Right ventricle myocardium inferior (tissue), 1 donor: Measurements from ENCODE around the gene RET. TPM values are rescaled to one million over a fixed set of nuclear protein-coding genes. Genes with fewer than 3 reads are reported as not detected.

ENCODE experiments used
- ATAC-seq: fragments of 200-7000 bp; cut with Tn5 transposase; one replicate; pipeline ENCODE4 v1.9.1; 2020; ENCODE audit warnings: mild to moderate bottlenecking, moderate library complexity
- DNase-seq: peaks from one replicate; pipeline ENCODE4 v3.0.0; 2021; ENCODE audit errors: missing footprints
- intact Hi-C: fragments of 100-400 bp; cut with DNase I; formaldehyde crosslinking; loops from one replicate; pipeline ENCODE4 v1.11.0; 2022
- total RNA-seq: library from RNA; stranded (reverse); fragmentation: NEBNext Ultra II Directional; extraction: Animal tissue kit (Norgen Biotek cat#: 25700); gene quantifications from one replicate; pipeline ENCODE4 v1.2.1, GENCODE V29; 2021
- donor health status: DM: no; HTN: yes; CAD: no; lungs with severe emphysema.

RET gene
- total RNA-seq, 1 donor from 2014 or later, result 7.7 TPM

GRCh38 chr10:43058716-43059335, 18.0 kb upstream of the RET start:
- DNase-seq (no peak), ATAC-seq (no peak)
- intact Hi-C loops, result no loop called here

DNA sequence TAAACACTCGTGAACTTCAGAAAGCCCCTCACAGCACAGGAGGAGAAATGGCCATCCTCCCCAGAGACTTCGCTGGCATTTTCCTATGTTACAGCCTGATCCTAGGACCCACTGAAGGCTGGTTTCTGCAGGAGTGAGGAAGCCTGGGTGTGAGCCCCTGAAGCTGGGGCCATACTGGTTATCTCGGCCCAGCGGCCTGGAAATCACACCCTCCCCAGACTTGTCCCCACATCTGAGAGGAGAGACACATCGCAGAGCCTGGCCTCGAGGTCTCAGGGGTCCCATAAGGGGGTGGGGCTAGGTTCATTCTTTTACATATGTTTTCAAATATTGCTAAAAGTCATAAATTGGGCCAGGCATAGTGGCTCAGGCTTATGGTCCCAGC, 17.5 kb upstream of the RET start:
- DNase-seq (no peak), ATAC-seq (no peak)
- intact Hi-C loops, result no loop called here

DNA sequence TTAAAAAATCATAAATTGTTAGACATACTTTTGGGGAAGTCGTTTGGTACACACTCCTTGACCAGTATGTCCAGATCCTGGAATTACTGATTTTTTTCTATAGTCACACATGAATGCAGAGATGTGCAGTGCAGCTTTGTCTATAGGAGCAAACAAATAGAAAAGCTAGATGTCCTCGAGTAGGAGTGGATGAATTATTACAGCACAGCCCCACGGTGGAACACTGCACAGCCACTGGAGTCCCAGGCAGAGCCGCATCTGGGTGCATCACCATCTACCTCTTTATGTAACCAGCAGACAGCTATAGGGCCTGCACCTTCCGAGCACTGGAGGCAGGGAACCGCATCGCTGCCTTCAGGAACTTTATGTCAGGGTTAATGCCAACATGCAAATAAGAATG, 17.0 kb upstream of the RET start:
- DNase-seq, result no peak

GRCh38 chr10:43060291-43060690, 16.6 kb upstream of the RET start:
- peak; percentile 88 for ATAC-seq
- peak; percentile 81 for DNase-seq
- intact Hi-C loops, result no loop called here

More for the DNA sequence above, 17.0 kb upstream of the RET start:
- ATAC-seq, result peak; percentile 1
- intact Hi-C loops, result no loop called here

DNA sequence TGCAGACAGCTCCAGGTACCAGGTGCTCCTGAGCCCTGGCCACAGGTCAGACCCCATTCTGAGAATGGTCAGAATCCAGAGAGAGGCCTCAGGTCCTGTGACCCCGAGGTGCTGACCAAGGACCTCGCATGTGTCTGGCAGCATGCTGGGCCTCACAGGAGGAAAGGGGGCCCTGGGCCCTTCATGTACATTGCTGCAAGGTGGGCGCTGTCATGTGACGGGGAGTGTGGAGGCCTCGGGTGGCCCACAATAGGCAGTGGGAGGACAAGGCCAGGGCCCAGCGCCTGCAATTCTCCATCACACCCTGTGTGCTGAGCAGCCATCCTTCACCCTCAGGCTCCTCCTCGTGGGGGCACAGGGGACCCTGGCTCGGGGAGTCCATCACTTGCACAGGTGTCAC, 15.5 kb upstream of the RET start:
- ATAC-seq, result no peak
- no peak for DNase-seq
- intact Hi-C loops, result no loop called here

DNA sequence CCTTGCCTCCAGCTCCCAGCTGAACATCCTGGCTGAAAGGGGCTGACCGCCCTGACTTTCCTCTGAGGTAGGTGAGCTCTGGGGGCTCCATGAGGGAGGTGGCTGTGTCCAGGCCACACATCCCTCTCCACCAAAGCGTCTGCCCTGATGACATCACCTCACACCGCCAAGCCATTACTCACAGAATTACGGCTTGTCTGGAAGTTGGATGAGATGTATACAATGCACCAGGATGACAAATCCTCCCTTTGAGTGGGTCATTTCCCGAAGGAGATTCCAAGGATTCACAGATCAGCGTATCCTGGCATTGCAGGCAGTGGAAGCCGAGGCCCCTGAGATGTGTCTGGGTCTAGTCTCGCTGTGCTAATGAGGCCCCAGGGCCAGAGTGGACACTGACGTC, 15.1 kb upstream of the RET start:
- ATAC-seq, result no peak
- intact Hi-C loops, result no loop called here
- DNase-seq, result no peak

GRCh38 chr10:43062402-43063160, 14.3 kb upstream of the RET start:
- DNase-seq (peak; percentile 57), ATAC-seq (no peak)
- intact Hi-C loops, result no loop called here

DNA sequence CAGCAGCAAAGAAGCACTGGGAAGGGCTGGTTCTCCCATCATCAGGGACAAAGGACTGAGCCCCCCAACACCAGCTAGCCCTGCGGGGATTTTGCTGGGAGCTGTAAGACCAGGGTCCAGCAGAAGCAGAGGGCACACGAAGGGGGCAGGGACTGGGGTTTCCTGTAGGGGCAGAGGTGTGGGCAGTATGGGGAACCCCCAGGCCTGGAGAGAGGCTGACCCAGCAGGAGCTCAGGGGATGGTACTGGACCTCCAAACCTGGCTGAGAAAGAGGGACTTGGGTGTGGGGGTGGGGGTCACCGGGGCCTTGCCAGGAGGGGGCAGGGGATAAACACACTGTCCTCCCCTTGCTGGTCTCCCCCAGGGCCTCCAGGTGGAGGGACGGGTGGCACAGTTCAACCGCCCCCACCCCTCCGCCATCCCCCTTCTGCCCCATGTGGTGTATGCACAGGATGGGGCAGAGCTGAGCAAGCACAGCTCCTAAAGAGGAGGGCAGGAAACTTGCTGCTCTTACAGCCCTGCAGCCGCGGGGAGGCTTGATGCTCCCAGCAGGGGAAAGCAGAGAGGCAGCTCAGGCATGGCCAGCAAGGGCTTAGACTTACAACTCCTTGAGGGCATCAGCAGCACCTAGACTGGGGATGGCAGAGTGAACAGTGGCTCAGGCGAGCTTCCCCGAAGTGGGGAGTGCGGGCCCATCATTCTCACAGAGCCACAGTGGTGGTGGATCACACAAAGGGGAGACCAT, 12.4 kb upstream of the RET start:
- intact Hi-C loops, result no loop called here
- no peak for ATAC-seq
- DNase-seq, result peak; percentile 40

- DNase-seq, result no peak
- intact Hi-C loops, result no loop called here
- no peak for ATAC-seq
Measured at GRCh38 chr10:43065234-43065633, 11.6 kb upstream of the RET start.

- DNase-seq (peak; percentile 13), ATAC-seq (no peak)
- intact Hi-C loops, result no loop called here
Measured at GRCh38 chr10:43065761-43066160, 11.1 kb upstream of the RET start.

GRCh38 chr10:43066481-43066880, 10.4 kb upstream of the RET start:
- DNase-seq (no peak), ATAC-seq (no peak)
- intact Hi-C loops, result no loop called here

- intact Hi-C loops, result no loop called here
- ATAC-seq (no peak), DNase-seq (peak; percentile 57)
Measured at GRCh38 chr10:43067391-43068135, 9.3 kb upstream of the RET start.

- no peak for ATAC-seq
- DNase-seq, result peak; percentile 55
- intact Hi-C loops, result no loop called here
Measured at GRCh38 chr10:43068136-43068395, 8.8 kb upstream of the RET start.

- intact Hi-C loops, result no loop called here
- DNase-seq (peak; percentile 60), ATAC-seq (no peak)
Measured at GRCh38 chr10:43068471-43069210, 8.2 kb upstream of the RET start.

GRCh38 chr10:43069211-43069515, 7.7 kb upstream of the RET start:
- ATAC-seq (no peak), DNase-seq (peak; percentile 17)
- intact Hi-C loops, result no loop called here

DNA sequence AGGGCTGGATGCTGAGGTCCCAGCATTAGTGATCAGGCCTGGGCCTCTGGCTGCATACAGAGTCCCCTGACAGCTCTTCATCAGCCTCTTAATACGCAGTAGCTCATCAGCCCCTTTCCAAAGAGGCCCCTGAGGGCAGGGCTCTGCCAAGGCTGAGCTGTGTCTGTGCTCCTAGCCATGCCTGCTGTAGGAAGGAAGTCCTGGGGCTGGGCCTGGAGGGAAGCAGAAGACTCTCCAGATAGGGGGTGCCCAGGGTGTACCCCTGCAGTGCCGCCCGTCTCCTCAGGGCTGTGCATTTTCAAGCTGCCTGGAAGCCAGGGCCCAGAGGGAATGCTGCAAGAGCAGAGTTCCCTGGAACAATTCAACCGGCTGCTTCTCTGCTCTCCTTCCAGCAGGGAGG, 7.3 kb upstream of the RET start:
- peak; percentile 14 for DNase-seq
- no peak for ATAC-seq
- intact Hi-C loops, result no loop called here

GRCh38 chr10:43070121-43071085, 6.5 kb upstream of the RET start:
- ATAC-seq (no peak), DNase-seq (peak; percentile 55)
- intact Hi-C loops, result no loop called here
